Bronchial epithelial cell (primary cell): ENCODE results near the gene VWA3A. TPM values are rescaled to one million over a fixed set of nuclear protein-coding genes. Genes with fewer than 3 reads are reported as not detected.
"Not testable (repeated sequence)": the region's sequence is repeated elsewhere in the genome, so short reads cannot be mapped to it uniquely, and the experiment has no call there.

Experiments used
- DNase-seq: peaks from one replicate; pipeline ENCODE4 v3.0.0-alpha.2; 2010; ENCODE audit warnings: low read depth
- FAIRE-seq: peaks from 2 replicates; lab custom pipeline; 2011; peaks lifted over from hg19 to GRCh38; lab: Jason Lieb, UNC
- H3K27me3 ChIP-seq: 2 replicates; pipeline ENCODE4 v1.5.1; 2011; ENCODE audit warnings: low read length; ENCODE audit not compliant: control insufficient read depth, insufficient read depth
- H3K36me3 ChIP-seq: 2 replicates; pipeline ENCODE4 v1.5.1; 2011; ENCODE audit warnings: low read length; ENCODE audit not compliant: control insufficient read depth, insufficient read depth
- H3K4me3 ChIP-seq: 2 replicates; pipeline ENCODE4 v1.5.1; 2011; ENCODE audit warnings: mild to moderate bottlenecking, low read depth, low read length, control low read depth
- total RNA-seq: library from RNA; depleted of rRNA; stranded (reverse); fragments of >200 nt; gene quantifications from 2 replicates; pipeline ENCODE4 v1.2.1, GENCODE V29; 2014
- TF ChIP-seq, protein P1 (sequence below): IDR thresholded peaks from 2 replicates; pipeline ENCODE4 v1.5.1; 2011; ENCODE audit warnings: mild to moderate bottlenecking, moderate library complexity, low read length, control low read depth, inconsistent platforms; ENCODE audit not compliant: insufficient read depth, severe bottlenecking

Gene VWA3A
- total RNA-seq, 1 donor from 2014 or later: under 0.01 TPM

DNA sequence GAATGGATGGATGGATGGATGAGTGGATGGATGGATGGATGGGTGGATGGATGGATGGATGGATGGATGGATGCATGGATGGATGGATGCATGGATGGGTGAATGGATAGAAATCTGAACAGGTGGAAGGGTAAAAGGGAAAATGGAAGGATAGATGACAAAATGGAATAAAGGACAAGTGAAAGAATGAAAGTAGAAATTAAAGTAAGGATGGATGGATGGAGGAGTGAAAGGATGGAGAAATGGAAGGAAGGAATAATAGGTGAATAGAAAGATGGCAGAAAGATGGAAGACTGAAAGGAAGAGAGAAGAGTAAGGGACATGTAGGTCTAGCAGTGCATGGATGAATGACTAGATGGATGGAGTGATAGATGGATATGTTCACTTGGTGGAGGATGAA is 29.9 kb downstream of the VWA3A start:
- DNase-seq (no peak), FAIRE-seq (no peak)
- H3K27me3 ChIP-seq: no peaks in the 10 kb centered on the region
- no peak overlapping the region for H3K4me3 ChIP-seq
- H3K36me3 ChIP-seq: no peaks in the 10 kb centered on the region
- TF ChIP-seq, protein P1, sequence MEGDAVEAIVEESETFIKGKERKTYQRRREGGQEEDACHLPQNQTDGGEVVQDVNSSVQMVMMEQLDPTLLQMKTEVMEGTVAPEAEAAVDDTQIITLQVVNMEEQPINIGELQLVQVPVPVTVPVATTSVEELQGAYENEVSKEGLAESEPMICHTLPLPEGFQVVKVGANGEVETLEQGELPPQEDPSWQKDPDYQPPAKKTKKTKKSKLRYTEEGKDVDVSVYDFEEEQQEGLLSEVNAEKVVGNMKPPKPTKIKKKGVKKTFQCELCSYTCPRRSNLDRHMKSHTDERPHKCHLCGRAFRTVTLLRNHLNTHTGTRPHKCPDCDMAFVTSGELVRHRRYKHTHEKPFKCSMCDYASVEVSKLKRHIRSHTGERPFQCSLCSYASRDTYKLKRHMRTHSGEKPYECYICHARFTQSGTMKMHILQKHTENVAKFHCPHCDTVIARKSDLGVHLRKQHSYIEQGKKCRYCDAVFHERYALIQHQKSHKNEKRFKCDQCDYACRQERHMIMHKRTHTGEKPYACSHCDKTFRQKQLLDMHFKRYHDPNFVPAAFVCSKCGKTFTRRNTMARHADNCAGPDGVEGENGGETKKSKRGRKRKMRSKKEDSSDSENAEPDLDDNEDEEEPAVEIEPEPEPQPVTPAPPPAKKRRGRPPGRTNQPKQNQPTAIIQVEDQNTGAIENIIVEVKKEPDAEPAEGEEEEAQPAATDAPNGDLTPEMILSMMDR: no peak

DNA sequence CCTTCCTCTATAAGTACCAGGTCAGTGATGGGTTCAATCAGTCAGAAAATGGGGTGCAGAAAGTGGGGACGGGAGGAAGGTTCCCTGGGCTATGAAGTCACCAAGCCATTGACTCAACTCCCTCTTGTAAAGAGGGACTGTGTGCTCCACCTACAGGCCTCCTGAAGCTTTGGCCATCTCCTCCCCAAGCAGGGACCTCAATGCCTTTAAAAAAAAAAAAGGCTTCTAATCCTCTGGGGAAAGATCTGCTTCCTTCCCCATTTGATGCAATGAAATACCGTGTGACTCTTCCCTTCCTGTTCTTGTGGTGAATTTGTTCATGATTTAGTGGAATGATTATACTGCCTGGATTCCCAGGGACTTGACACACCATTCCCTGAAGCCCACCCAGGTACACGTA is 30.8 kb downstream of the VWA3A start:
- Histone ChIP-seq H3K36me3 (no peaks in the 10 kb centered on the region), H3K4me3 (no peak overlapping the region), H3K27me3 (no peaks in the 10 kb centered on the region)
- DNase-seq (peak; percentile 21), FAIRE-seq (no peak)
- TF ChIP-seq, protein P1: peak; percentile 18

DNA sequence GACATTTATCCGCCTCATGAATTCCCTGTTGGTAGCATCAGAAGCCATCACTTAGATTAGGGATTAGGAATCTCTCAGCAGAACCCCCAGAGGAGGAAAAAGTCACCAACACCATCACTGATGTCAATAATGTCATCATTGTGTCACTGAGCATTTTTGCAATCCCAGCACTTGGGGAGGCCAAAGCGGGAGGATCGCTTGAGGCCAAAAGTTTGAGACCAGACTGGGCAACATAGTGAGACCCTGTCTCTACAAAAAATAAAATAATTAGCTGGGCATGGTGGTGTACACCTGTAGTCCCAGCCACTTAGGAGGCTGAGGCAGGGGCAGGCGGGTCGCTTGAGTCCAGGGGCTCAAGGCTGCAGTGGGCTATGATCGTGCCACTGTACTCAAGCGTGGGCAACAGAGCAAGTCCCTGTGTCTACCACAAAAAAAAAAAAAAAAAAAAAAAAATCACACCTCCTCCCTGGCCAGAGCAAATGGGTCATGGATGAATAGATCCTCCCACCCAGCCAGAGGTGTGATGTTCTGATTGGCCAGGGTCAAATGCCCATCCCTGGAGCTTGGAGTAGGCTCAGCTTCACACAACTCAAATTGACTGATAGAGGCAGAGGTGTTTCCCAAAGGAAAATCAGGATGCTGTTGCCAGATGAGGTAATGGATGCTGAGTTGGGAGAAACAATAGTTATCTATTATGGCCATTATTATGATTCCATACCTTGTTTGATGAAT is 31.6 kb downstream of the VWA3A start:
- no peak for DNase-seq
- FAIRE-seq: no peak
- Histone ChIP-seq H3K4me3 (no peak overlapping the region), H3K27me3 (no peaks in the 10 kb centered on the region), H3K36me3 (no peaks in the 10 kb centered on the region)
- TF ChIP-seq, protein P1: no peak

DNA sequence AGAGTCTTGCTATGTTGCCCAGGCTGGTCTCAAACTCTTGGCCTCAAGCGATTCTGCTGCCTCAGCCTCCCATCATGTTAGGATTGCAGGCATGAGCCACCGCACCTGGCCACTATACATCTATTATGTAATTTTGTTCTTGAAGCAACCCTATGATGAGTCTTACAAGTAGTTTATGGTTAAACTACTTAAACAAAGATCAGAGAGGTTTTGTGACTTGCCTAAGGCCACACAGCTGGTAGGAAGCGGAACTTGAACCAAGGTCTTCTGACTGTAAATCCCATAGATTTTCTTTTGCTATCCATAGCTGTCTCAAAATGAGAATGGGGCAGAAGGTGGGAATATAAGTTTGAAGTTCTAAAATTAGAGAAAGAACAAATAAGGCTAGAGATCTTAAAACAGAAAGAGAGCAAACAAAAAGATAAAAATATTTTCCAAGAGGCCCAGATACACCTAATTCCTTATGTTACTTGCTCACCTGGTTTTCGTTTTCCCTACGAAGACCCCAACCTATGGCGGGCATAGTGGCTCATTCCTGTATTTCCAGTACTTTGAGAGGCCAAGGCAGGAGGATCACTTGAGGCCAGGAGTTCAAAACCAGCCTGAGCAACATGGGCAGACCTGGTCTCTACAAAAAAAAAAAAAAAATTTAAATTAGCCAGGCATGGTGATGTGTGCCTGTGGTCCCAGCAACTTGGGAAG is 32.4 kb downstream of the VWA3A start:
- Histone ChIP-seq H3K4me3 (no peak overlapping the region), H3K27me3 (no peaks in the 10 kb centered on the region), H3K36me3 (no peaks in the 10 kb centered on the region)
- FAIRE-seq (no peak), DNase-seq (no peak)
- TF ChIP-seq, protein P1: no peak

DNA sequence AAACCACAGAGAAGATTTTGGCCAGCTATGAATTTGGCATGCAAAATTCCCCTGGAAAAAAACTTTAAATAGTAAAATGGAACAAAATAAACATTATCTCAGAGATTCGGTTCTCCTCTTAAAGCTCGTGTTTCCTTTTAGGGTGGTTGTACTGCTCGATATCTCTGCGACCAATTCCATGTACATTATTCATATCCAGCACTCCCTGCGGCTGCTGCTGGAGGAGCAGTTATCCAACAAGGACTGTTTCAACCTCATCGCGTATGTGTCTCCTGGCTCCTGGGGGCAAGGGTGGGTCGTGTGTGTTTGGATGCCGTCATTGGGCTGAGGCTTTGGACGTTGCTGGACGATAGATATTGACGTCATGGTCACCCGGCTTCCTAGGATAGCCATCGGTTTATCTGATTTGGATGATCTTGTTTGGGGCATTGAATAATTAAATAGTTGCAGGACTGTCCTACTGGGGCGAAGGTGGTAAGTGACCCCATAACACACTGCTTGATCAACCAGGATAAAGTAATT is 33.8 kb downstream of the VWA3A start:
- no peaks in the 10 kb centered on the region for H3K36me3 ChIP-seq
- no peaks in the 10 kb centered on the region for H3K27me3 ChIP-seq
- FAIRE-seq (no peak), DNase-seq (no peak)
- TF ChIP-seq, protein P1: no peak
- no peak overlapping the region for H3K4me3 ChIP-seq

DNA sequence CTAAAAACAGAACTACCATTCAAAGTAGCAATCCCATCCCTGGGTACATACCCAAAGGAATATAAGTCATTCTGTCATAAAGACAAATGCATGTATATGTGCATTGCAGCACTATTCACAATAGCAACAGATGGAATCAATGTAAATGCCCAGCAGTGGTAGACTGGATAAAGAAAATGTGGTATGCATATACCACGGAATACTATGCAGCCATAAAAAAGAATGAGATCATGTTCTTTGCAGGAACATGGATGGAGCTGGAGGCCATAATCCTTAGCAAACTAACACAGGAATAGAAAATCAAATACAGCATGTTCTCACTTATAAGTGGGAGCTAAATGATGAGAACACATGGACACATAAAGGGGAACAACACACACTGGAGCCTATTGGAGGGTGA is 36.2 kb downstream of the VWA3A start:
- H3K27me3 ChIP-seq, H3K36me3 ChIP-seq, DNase-seq, FAIRE-seq, H3K4me3 ChIP-seq: not testable (repeated sequence)
